DMS153 treated with DMSO at 0.1 percent for 48 hours (cell line): Measurements from ENCODE around the gene TMOD1.
A peak's percentile ranks its signal among the peaks of the same experiment; 100 is the strongest.

Source experiments
- DNase-seq: peaks from one replicate; lab custom pipeline; 2025; ENCODE audit not compliant: unreplicated experiment; lab: John Stamatoyannopoulos, UW

The TMOD1 gene

DNA sequence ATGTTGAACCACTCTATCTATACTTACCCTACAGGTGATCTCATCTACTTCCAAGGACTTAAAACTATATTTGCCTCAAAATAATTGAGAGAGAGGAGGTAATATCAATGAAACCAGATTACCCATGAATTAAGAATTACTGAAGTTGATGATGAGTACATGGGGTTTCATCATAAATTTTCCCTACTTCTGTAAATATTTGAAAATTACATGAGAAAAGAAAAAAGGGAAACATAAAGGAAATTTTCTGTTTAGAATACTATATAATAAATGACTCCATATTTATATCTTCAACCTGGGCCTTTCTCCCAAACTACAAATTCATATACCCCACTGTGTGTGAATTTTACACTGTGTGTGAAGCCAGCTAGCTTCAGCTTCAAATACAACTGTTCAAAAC, 129.1 kb downstream of the TMOD1 start:
- DNase-seq: no peak

DNA sequence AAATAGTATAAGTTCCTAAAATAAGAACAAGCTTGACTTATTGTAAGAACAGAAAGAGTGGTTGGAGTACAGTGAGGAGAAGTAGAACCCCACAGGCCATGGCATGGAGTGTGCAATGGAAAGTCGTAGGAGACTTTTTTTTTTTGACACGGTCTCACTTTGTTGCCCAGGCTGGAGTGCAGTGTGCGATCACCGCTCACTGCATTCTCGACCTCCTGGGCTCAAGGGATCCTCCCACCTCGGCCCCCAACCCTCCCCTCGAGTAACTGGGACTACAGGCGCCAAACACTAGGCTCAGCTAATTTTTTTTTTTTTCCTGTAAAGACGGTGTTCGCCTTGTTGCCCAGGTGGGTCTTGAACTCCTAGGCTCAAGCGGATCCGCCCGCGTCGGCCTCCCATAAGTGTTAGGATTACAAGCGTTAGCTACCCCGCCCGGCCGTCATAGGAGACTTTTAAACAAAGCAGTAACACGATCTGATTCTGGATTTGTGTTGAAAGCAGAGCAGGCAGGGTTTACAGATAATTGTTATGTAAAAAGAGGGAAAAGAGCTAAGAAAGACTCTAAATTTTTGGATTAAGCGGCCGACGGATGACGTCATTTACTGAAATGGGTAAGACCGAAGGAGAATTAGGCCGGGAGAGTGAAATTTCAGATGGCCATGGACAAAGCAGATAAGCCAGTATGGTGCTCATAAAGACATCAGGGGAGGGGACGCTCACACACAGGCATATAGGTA, 130.9 kb downstream of the TMOD1 start:
- DNase-seq: peak; percentile 73

DNA sequence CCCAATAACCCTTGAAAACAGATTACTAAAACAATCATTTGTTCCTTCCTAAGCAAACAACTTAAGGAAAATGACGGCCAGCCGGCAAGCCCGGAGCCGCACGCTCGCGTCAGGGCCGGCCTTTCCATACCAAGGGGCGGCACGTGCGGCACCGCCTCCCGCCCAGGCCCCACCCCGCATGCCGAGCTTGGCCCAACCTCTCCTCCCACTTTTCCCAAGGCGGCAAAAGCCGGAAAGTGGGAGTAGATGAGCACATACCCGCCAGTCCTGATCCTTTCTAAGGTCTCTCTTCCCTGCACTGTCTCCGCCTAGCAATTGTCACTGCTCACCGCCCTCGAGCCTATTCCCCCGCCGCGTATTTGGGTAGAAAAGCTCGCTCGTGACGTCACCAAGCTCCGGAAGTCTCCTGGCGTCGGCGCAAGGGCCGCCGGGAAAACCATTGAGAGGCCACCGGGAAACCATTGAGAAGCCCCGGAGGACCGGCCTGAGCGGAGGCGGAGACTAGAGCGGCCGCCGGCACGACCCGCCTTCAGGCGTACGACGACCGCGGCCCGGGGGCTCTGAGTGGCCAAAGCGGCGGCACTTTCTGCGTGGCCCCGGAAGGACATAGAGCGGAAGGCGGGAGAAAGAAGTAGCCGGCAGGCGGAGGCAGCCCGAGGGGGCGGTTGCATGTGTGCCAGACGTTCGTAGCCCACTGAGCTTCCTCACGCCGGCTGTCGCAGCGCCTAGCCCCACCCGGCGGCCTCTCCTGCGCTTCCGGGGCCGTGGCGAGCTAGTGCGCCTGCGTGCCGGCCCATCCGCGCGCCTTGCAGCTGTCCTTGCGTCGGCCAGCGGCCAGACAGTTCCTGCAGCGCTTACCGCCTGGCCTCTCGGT, 131.8 kb downstream of the TMOD1 start, which contains the start of the genes NCBP1 and TSTD2:
TSS of gene NCBP1 (plus strand) at position 837 of the 874 bp plus-strand sequence. CDS start 61 bp downstream, outside the sequence.
TSS of gene TSTD2 (minus strand) at position 384 of the 874 bp plus-strand sequence. CDS start 5,806 bp downstream, outside the sequence.
- DNase-seq: peak; percentile 95

DNA sequence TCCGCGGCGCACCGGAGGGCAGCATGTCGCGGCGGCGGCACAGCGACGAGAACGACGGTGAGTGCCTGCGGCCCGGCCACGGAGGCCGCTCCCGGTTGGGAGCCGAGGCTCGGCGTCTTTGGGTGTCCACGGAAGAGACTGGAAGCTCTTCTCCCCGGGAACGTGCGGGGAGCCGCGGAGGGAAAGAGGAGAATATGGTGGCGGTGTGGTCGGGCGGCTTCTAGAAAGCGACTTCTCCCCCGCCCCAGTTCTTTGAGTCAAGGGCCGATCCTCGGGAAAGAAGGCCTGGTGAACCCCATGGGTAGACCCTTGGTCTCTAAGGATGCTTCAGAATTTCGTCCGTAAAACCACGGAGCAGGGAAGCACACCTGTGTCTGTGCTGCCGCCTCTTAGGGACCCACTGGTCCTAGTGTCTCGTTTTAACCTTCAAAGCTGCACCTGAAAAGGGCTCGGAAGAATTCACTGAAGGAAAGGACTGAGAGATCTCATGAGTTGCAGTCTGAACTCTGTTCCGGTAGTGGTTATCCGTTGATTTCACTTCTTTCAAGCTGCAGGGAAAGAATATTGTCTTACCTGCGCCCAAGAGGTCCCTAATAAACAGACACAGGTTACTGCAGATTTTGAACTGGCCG, 132.5 kb downstream of the TMOD1 start:
- no peak for DNase-seq

DNA sequence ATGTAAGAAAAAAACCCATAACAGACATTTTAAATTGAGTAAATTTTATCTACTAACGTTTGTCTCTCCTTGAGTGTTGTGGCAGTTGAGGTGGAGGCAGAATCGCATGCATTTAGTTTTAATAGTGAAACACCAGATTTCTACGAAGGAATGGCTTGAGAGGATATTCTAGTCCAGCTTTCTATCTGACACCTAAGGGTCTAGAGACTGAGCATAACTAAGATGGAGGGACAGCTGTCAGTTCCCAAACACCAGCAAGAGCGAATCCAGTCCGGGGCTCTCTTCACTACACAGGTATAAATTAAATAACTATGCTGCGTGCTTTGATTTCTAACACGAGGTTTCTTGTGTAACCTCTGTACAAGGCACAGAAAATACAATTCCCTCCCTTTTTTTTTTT, 133.6 kb downstream of the TMOD1 start:
- DNase-seq: no peak

DNA sequence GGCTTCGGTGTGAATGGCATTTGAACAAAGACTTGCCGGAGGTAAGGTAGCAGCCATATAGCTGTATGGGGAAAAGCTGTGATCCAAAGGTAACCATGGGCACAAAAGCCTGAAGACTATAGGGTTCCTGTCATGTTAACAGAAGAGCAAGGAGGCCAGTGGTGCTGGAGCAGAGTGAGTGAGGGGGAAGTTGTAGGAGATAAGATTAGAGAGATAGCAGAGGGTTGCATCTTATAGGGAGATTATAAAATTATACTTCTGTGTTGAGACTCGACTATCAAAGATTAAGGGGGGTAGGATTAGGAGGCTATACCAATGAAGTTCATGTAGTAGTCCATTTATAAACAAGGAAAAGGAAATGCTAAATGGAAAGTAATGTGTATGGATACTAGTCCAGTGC, 135.4 kb downstream of the TMOD1 start:
- DNase-seq: no peak

DNA sequence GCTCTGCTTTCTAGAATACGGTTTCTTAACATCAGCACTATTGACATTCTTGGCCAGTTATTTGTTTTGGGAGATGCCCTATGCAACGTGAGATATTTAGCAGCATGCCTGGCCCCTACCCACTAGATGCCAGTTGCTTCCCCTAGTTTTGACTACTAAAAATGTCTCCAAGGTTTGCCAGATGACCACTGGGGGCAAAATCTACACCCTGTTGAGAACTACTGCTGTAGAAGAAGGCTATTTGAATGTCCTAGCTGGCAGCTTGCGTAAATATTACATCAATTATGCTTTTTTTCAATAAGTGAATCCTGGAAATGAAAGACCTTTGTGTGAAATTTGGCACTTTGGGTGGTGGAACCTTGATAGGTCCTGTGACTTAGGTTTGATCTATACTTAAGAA, 137.2 kb downstream of the TMOD1 start:
- no peak for DNase-seq

DNA sequence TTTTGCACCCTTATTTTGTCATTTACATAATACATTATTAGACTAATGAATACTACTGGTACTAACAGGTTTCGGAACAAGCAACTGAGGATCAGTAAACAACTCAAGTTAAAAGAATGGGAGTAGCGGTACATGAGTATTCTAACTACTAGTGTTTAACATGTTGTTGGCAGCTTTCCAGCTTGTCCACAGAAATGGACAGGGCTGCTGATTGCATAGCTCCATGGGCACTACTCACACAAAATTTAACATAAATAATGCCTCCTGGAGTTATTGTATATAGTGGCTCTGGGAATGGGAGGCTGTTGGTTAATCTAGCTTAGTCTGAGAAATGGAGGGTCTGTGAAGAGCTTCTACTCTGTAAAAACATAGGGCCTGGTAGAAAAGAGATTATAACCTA, 138.9 kb downstream of the TMOD1 start:
- peak; percentile 11 for DNase-seq

DNA sequence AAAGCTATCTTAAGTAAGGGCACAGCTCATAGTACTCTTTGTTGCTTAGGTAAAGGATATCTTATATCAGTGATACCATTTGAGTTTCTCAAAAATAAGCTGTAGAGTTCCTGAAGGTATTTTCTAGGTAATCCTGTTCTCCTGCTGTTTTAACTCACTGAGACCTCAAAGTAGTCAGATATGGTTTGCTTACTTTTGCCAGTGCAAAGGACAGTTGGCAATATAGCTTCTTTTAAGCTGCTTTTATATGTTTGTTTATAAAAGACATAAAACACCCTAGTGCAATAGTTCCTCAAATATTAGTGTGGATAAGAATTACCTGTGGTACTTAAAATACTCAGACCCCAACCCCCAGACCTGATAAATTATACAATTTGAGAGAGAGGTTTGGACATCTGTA, 144.3 kb downstream of the TMOD1 start:
- DNase-seq: no peak

DNA sequence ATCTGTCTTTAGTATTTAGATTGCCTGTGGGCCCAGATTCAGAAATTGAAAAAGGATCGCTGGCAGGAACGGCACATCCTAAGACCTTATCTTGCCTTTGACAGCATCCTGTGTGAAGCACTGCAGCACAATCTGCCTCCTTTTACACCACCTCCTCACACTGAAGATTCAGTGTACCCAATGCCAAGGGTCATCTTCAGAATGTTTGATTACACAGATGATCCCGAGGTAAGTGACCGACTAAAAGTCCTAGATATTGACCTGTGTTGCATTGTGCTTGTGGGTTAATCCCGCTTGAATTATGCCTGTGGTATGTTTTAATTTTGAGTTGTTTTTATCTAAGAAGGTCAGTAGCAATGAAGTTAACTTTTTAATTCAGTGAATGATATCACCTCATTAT, 146.5 kb downstream of the TMOD1 start:
- DNase-seq: no peak
